ENCODE results near the gene BDH1. TPM values are rescaled to one million over a fixed set of nuclear protein-coding genes. Genes with fewer than 3 reads are reported as not detected.

The BDH1 gene
- total and polyA plus RNA-seq, 2 of the 8 experiments (the other 6 are each of a cell fraction or from before 2014, with no cell fraction given), result 27.2 to 28.1 TPM

- TF ChIP-seq CHD7 (IDR thresholded peaks at IDR 0.05; ENCODE audit: insufficient replicate concordance, low read length) (no peak), SRF (IDR thresholded peaks at IDR 0.05; ENCODE audit: low read depth, low read length) (no peak), CEBPB (IDR thresholded peaks at IDR 0.05; ENCODE audit: low read depth, low read length) (no peak), HDAC6 (IDR thresholded peaks at IDR 0.05; ENCODE audit: low read depth, low read length) (no peak), ATF2 (IDR thresholded peaks at IDR 0.05; ENCODE audit: low read length) (no peak), FOSL1 (IDR thresholded peaks at IDR 0.05; ENCODE audit: insufficient read depth, low read depth, low read length) (no peak)
Measured at GRCh38 chr3:197460639-197461038, 95.1 kb downstream of the BDH1 start (continued).
